NCI-H2081 (cell line): ENCODE data around the gene PLEKHG4.

ENCODE experiments used
- DNase-seq, 2 experiments: peaks; one replicate each; lab custom pipeline; 2025; lab: John Stamatoyannopoulos, UW

Gene PLEKHG4

GRCh38 chr16:67260426-67261063 is 18.8 kb upstream of the PLEKHG4 start:
- DNase-seq, result peak; percentile 30

DNA sequence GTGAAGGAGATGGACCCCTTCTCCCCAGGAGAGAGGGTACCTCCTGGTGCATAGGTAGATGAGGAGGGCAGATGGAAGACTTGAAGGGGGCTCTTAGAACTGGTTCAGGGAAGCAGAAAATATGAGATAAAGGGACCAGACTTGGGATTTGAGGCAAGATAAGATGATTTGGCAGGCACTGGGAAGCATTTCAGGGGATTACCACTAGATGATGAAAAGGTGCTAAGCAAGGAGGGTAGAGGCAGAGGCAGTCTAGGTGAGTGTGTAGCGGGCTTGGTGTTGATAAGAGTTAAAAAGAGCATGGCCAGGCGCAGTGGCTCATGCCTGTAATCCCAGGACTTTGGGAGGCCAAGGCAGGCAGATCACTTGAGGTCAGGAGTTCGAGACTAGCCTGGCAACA is 16.1 kb upstream of the PLEKHG4 start:
- DNase-seq, result no peak

DNA sequence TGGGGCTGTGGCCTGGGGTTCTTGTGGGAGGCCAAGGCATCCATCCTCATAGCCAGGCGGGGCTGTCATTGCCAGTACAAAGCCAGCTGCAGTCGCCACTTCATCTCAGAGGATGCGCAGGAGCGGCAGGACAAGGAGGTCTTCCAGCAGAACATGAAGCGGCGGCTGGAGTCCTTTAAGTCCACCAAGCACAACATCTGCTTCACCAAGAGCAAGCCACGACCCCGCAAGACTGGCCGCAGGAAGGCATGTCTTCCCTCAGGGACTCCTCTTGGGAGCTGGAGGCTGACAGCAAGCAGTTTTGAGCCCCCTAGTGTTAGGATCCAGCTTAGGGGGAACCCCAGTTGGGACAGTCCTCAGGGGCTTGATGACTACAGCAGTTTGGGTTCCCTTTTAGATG is 15.1 kb upstream of the PLEKHG4 start:
- no peak for DNase-seq

DNA sequence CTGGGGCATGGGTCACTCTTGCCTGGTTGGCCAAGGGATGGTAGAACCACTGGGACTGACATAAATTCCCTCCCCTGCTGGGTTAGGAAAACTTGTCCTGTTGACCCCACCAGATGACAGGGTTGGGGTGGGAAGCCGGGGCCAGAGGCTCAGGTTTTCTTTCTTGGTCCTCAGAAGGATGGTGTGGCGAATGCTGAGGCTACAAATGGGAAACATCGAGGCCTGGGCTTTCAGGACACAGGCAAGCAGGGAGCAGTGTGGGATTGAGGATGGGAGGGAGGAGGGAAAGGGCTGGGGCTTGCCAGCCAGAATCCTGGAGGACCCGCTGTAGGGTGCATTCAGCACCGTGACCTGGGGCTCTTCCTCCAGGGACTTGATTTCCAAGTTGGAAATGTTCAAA is 14.5 kb upstream of the PLEKHG4 start:
- no peak for DNase-seq

DNA sequence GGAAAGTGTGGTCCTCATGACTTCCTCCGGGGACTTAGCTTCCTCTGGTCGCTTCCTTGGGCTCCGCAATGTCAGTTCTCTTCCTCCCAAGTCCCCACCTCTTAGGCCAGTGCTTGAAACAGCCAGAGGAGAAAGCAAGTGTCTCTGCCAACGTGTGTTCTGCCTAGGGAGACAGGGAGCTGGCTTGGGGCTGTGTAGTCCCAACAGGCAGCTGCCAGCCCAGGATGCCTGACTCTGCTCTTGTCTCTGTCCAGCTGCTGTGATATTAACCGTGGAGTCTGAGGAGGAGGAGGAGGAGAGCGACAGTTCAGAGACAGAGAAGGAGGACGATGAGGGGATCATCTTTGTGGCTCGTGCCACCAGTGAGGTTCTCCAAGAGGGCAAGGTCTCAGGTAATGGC is 13.5 kb upstream of the PLEKHG4 start:
- no peak for DNase-seq

DNA sequence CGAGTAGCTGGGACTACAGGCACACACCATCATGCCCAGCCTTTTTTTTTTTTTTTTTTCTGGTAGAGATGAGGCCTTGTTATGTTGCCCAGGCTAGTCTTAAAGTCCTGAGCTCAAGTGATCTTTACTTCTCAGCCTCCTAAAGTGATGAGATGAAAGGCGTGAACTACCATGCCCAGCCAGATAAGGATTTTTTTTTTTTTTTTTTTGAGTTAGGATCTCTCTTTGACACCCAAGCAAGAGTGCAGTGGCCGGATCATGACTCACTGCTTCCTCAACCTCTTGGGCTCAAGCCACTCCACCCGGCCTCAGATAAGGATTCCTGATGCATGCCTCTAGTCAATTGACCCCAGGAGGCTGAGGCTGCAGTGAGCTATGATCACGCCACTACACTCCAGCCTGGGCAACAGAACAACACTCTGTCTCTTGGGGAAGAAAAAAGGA is 11.2 kb upstream of the PLEKHG4 start:
- no peak for DNase-seq

DNA sequence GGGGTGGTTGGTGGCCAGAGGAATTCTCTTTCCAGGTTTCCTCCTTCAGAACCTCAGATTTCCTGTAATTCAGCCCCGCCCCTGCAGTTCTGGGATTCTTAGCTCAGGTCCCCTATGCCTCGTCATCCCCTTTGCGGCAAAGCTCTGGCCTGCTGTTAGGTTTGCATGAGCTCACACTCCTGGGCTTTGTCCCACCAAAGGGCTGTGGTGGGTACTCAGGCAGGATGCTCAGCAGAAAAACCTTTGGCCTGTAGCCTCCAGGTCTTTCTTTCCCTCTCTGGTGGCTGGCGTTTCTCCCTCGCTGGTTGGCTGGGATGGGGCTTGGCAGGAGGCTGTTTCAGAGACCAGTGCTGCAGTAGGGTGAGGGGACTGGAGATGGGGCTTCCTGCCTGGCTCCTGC is 9.6 kb upstream of the PLEKHG4 start:
- DNase-seq, result no peak

DNA sequence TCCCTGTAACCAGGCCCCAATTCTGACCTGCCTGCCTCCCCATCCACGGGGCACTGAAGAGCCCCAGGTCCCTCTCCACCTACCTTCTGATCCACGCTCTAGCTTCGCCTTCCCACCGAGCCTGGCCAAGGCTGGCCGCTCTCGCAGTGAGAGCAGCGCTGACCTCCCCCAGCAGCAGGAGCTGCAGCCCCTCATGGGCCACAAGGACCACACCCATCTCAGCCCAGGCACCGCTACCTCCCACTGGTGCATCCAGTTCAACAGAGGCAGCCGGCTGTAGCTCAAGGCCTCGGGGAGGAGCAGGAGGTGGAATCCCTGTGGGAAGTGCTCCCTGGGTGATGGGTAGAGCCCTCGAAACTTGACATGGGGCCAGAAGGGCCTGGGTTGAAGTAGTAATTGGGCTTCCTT is 8.4 kb upstream of the PLEKHG4 start:
- DNase-seq, result no peak

DNA sequence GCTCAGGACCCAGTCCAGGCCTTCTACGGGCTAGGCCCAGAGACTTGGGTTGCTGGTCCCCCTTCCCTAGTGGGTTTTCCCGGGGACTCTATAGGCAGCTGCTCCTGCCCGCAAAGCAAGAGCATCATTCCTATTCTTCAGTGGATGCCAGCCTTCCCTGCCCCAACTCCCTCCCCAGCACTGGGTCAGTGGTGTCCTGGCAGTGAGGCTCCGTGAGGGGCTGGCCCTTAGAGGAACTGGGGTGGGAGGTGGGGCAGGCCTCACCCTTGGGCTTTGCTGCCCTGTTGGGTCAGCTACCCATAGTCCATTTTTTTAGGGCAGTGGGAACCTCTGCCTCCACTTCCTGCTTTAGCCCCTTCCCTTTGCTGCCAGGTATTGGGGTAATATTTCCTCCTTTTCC is 7.9 kb upstream of the PLEKHG4 start:
- DNase-seq, result no peak

- no peak for DNase-seq
Measured at GRCh38 chr16:67275321-67275720, 4.0 kb upstream of the PLEKHG4 start.

DNA sequence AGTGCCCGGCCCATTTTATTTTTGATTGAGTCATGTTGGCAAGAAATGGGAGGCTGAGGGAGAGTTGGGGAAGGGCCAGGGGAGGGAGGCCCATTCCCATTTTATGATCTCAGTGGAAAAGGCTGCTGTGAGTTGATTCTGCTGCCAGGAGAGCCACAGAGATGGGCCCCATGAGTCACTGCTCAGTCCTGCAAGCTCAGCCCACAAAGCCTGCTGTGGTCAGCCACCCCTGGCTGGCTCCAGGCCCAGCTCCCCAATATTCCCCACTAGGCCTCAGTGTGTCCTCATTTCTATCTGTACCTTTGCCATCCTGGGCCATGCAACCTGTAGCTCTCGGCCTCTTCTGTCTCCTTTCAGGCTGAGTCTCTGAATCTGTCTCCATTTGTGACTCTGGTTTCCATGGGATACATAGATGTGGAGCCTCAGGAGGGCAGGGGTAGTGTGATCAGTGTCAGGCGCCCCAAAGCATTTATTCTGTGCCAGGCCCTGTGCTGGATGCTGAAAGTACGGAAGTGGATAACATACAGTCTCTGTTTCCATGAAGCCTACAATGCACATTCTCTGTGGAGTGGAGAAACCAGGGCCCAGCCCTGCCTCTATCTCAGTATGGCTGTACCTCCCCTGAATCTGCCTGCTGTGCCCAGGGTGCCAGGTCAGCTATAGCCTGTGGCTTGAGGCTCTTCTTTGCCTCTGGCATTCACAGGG is 1.9 kb upstream of the PLEKHG4 start:
- no peak for DNase-seq

DNA sequence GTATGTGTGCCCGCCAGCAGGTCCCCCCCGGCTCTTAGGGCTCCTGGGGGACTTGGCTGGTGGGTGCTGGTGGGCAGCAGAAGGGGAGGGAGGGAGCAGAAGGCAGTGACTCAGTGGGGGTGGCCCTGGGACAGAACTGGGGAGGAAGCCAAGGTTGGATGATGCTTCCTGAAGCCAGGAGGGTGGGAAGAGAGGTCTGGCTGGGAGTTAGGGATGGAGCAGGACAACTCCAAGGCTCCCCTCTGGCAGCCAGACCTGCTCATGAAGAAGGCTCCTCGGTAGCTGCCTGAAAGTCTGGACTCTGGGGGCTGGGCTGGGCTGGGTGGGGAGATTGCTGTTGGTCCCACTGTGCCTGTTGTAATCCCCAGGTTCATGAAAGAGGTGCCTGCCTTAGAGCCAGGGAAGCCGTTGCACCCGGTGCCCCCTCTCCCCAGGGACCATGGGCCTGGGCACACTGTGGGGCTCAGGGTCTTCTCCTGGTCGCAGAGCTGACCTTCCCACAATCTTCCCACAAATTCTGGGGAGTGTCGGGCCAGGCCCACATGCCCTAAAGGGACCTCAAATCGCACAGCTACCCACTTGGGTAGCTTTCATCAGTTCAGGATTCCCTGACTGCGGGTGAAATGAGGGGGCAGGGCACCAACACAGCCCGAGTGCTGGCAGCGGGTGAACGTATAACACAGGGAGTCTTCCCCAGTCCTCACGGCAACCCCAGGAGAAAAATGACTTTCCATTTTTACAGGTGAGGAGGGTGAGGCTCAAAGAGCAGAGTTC is 1.1 kb upstream of the PLEKHG4 start:
- no peak for DNase-seq

- peak in 1 of 2 experiments; percentile 41 for DNase-seq
Measured at GRCh38 chr16:67278773-67279295, 498 bp upstream of the PLEKHG4 start.

GRCh38 chr16:67280090-67281015 is 1.0 kb downstream of the PLEKHG4 start:
- no peak for DNase-seq

- DNase-seq, result no peak
Measured at GRCh38 chr16:67281536-67282446, 2.5 kb downstream of the PLEKHG4 start.

DNA sequence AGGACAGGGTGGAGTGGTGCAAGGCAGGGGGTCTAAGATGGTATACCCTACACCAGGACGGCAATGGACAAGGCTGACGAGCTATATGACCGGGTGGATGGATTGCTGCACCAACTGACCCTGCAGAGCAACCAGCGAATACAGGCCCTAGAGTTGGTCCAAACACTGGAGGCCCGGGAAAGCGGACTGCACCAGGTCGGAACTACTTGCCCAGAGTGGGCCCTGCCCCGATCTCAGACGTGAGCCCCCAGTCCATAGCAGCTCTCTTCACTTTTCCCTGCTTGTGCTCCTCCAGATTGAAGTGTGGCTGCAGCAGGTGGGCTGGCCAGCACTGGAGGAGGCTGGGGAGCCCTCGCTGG is 3.1 kb downstream of the PLEKHG4 start:
- DNase-seq, result no peak

DNA sequence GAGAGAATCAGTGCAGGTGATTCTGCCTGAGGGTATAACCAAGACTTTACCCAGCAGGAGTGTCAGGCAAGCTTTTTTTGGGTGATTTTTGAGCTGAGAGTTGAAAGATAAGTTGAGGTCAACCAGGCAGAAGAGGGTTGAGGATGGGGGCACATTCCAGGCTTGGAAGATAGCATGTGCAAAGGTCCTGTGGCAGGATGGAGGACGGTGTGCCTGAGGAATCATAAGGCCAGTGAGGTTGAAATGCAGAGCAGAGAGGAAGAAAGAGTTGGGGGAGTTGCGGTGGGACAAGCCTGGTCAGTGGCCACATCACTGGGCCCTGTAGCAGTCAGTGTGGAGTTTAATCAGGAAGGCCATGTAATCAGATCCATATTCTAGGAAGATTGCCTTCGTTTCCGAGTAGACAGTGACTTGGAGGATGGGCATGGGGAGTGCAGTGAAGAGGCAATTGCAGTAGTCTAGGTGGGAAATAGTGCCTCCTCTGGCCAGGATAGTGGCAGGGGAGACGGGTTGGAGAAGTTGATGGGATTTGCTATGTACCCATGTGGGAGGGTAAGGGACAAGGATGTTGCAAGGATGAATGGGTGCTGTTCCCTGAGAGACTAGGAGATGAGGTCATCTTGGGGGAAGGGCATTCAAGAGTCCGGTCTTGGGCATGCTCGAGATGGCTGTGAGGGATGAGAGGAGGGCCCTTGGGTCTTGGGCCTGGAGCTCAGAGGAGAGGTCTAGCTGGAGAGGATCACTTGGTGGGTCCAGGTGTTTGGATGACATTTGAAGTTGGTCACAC is 3.9 kb downstream of the PLEKHG4 start:
- DNase-seq, result no peak

GRCh38 chr16:67283826-67284555 is 4.7 kb downstream of the PLEKHG4 start:
- DNase-seq, result peak in 1 of 2 experiments; percentile 9
